Activated CD4-positive, alpha-beta T cell treated with anti-CD3 and anti-CD28 coated beads for 24 hours (primary cell): ENCODE results near the gene RASA2.
"Not testable (repeated sequence)": the region's sequence is repeated elsewhere in the genome, so short reads cannot be mapped to it uniquely, and the experiment has no call there.

Experiments used
- DNase-seq, 2 donors: peaks; one replicate each; pipeline ENCODE4 v3.0.0-alpha.2; 2020; ENCODE audit warnings: low read depth in 2 of 2

Gene RASA2

GRCh38 chr3:141575879-141576743 is 89.3 kb downstream of the RASA2 start:
- no peak for DNase-seq

DNA sequence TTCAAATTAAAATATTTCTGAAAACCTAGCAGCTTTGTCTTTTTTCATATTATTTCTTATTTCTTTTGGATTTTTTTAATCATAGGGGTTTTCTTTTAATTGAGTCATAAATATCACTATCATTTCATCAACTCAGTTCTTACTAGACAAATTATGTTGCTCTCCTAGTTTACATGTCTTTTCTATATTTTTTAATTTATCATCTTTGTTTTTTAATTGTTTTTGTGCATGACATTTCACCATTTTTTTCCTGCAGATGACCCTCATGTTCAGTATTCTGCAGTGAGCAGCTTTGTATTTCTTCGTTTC is 89.9 kb downstream of the RASA2 start:
- DNase-seq = no peak

GRCh38 chr3:141578202-141578973 is 91.6 kb downstream of the RASA2 start:
- DNase-seq = no peak

- DNase-seq = no peak
Measured at GRCh38 chr3:141594357-141594756, 107.5 kb downstream of the RASA2 start.

DNA sequence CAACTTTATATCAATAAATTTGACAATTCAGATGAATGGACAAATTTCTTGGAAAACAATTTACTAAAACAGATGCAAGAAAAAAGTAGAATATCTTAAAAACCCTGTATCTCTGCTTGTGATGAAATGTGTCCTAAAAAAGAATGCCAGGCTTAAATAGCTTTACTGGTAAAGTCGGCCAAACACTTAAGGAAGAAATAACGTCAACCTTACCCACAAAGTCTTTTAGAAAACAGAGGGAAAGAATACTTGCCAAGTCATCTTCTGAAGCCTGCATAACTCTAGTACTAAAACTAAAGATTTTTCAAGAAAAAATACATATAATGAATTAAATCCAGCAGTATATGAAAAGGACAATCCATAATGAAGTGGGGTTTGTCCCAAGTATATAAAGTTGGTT is 111.1 kb downstream of the RASA2 start:
- no peak for DNase-seq

- no peak for DNase-seq
Measured at GRCh38 chr3:141600331-141600730, 113.5 kb downstream of the RASA2 start.

DNA sequence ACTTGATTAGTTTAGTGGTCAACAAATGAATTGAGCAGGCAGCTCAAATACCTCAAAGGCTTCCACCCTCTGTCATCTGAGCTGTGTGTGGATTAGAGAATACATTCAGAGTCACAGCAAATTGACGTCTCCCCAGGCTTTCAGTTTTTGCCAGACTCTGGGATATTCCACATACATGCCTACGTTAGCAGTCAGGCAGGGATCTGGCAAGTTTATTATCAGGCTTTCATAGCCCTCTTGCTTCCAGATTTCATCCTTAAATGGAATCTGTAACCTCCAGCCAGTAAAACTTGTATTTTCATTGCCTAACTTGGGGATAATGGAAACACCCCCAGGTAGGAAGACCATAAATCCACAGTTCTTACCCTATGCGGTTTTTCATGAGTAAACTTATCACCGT is 115.9 kb downstream of the RASA2 start:
- DNase-seq = no peak

- DNase-seq = no peak
Measured at GRCh38 chr3:141603473-141604035, 116.7 kb downstream of the RASA2 start.

DNA sequence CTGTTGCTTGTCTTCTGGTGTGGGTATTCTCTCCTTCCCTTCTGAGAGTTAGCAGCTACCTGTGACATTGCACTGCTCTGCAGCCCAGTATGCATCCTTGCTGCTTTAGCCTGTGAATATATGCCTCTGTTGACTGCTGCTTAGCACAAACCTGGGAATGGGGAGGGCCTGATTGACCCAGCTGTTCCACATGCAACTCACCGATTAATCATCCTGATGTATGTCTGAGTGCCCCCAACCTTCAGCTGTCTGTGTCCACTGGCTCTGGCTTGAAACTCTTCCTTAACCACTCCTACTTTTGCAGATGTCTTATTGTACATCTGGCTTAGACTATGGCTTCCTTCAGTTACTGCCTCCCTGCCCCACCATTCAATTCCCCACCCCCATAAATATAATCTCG is 119.1 kb downstream of the RASA2 start:
- no peak for DNase-seq

DNA sequence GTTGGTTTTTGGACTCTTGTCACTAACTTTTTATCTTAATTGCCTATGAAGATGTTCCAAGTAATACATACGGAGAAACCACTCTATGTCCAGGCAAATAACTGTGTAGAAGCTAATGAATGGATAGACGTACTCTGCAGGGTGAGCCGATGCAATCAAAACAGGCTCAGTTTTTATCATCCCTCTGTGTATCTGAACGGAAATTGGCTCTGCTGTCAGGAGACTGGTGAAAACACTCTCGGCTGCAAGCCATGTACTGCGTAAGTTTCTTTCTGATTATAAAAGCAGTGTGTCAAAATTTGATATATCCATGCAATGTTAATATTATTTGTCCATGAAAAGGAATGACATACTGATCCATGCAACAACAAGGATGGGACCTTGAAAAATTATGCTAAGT is 121.6 kb downstream of the RASA2 start:
- DNase-seq = no peak

- DNase-seq = no peak
Measured at GRCh38 chr3:141610939-141611338, 124.1 kb downstream of the RASA2 start.

GRCh38 chr3:141618103-141618910 is 131.5 kb downstream of the RASA2 start:
- no peak for DNase-seq

DNA sequence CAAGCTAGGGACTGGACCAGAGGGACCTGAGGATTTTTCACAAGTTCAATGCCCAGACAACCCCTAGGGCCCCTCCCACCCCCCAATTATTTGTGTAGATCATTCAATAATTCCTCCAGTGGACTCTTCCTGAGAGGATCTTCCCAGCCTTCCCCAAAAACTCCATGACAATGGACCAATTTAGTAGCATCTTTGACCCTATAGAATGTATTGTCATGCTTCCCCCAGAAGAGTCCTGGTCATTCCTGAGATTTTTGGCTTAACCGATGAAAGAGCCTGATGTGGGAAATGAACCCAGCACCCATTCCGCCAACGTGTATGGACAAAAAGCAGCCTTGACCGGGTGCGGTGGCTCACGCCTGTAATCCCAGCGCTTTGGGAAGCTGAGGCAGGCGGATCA is 132.1 kb downstream of the RASA2 start:
- DNase-seq = no peak

DNA sequence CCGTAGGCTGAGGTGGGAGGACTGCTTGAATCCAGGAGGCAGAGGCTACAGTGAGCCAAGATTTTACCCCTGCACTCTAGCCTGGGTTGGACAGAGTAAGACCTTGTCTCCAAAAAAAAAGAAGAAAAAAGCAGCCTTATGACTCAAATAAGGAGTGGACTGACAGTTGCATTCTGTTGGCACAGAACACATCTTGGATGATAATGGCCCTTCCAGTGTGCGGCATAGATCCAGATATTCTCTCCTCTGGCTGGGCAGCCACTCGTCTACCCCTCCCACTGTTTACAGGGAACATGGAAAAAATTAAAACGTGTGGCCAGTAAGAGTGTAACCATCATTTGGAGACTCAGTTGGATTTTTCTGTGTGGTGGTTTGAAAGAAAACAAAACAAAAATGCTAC is 132.6 kb downstream of the RASA2 start:
- no peak for DNase-seq

- DNase-seq = no peak
Measured at GRCh38 chr3:141623691-141624090, 136.9 kb downstream of the RASA2 start.

DNA sequence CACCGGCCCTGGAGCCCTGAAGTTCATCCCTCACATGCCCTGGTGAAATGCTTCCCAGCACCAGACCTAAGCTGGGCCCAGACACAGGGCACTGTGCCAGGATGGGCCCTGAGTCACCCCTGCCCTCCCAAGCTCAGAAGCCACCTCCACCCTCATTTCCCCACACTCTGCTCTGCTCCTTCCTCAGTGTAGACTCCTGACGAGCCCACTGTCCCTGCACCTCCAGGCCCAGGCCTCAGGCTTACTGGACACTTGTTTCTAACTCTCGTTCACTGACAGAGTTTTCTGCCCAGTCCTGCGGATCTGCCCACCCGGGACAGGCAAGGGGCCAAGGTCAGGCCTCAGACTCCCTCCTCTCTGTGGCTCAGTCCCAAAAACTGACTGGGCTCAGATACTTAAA is 138.7 kb downstream of the RASA2 start:
- DNase-seq = no peak

DNA sequence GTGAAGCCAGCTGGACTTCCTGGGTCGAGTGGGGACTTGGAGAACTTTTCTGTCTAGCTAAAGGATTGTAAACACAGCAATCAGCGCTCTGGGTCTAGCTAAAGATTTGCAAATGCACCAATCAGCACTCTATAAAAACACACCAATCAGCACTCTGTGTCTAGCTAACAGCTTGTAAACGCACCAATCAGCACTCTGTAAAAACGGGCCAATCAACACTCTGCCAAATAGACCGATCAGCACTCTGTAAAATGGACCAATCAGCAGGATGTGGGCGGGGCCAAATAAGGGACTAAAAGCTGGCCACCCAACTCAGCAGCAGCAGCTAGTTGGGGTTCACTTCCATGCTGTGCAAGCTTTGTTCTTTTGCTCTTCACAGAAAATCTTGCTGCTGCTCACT is 141.5 kb downstream of the RASA2 start:
- DNase-seq = not testable (repeated sequence)

DNA sequence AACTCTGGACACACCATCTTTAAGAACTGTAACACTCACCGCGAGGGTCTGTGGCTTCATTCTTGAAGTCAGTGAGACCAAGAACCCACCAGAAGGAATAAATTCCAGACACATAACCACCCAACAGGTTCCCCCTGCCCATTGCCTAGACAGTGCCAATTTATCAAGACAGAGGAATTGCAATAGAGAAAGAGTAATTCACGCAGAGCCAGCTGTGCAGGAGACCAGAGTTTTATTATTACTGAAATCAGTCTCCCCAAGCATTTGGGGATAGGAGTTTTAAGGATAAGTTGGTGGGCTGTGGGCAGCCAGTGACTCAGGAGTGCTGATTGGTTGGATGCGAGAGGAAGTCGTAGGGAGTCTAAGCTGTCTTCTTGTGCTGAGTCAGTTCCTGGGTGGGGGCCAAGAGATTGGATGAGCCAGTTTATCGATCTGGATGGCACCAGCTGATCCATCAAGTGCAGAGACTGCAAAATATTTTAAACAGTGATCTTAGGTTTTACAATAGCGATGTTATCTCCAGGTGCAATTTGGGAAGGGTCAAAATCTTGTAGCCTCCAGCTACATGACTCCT is 142.1 kb downstream of the RASA2 start:
- DNase-seq = not testable (repeated sequence)

DNA sequence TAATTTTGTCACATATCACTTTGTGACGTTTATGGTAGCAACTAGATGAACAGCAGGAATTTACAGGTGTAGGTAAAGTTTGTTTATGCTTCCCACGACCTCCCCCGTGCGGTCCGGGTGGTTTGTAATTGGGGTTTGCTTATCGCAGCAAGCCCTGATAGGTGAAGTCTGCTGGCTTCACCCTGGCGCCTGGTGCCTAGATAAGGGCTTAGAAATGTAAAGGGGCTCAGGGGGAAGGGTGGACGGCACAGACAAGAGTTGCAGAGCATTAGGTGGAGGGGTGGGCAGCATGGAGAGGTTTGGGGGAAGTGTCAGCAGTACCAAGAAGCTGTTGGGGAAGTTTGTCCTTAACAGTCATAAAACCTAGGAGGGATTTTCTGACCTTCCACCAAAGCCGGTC is 143.1 kb downstream of the RASA2 start:
- DNase-seq = no peak

- no peak for DNase-seq
Measured at GRCh38 chr3:141632779-141633374, 146.1 kb downstream of the RASA2 start.

- DNase-seq = no peak
Measured at GRCh38 chr3:141642215-141642614, 155.4 kb downstream of the RASA2 start.
